ENCODE measurements around the gene LIPC.

Gene LIPC

DNA sequence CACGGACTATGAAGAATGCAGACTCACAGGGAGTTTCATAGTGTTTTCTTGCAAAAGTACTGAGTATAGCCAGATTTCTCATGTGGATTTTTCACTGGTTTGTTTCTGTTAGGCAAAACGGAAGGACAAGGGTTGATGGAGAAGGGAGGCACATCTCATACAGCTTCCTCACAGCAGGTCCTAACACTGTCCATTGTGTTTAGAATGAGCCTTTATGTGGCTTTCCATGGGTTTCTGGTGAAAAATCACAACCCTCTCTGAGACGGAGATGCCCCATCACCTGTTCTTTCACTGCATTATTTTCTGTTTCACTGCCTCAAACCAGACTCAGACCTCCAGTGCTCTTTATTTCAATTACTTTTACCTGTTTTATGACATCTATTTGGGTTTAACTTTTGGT lies 25.0 kb upstream of the LIPC start:
- no peak for DNase-seq (ENCODE audit: low spot score)

DNA sequence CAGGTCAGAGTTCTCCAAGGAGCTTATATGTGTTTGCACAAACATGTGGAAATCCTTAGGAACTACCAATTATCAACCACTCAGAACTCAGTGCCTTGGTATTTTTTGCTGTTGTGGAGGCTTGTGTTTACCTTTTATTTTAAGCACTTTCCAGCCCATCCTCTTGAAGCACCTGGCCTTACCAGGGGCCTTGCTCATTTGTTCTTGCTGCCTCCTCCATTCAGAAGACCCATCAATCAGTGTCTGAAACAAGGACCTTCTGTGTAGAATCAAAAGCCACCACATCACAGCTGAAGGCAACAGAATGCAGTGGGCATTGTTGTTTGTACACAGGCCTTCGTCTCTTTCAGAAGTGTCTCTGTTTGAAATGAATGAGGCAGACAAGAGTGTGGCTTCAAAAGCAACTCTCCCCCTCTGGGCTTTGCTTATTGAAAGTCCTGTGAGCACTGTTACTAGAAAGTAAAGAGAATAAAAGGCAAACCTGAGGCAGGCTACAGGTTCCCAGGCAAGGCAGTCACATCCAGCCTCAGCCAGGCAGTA lies 24.5 kb upstream of the LIPC start:
- no peak for DNase-seq (ENCODE audit: low spot score)

DNA sequence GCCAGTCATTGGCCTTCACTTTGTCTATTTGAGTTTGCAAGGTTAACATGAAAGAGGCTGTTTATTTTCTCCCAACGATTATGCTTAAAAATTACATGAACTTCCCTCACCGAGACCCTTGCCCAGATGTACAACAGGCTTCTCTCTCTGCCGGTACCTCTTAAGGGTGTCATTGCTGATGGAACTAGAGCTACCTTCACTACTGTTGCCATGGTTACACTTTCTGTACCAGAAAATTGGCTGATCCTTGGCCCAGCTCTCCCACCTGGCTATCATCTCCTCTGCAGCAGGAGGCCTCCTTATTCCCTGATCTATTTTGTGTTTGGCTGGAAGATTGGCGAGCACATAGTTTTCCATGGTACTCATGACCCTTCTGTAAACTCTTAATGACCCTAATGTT lies 24.0 kb upstream of the LIPC start:
- no peak for DNase-seq (ENCODE audit: low spot score)

DNA sequence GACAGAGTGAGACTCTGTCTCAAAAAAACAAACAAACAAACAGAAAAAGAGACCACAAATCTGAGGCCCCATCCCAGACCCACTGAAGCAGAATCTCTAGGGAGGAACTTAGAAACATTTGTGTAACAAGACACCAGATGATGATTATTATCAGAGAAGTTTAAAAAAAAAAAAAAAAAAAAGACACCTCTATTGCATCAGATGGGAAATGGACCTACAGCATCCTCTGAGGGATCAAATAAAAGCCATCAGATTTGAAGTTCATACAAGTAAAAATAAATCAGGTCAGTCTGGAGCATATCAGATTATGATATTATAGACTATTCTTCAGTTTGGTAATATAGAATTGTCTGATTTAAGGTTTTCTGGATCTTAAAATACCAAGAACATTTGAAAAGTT lies 21.9 kb upstream of the LIPC start:
- no peak for DNase-seq (ENCODE audit: low spot score)

DNA sequence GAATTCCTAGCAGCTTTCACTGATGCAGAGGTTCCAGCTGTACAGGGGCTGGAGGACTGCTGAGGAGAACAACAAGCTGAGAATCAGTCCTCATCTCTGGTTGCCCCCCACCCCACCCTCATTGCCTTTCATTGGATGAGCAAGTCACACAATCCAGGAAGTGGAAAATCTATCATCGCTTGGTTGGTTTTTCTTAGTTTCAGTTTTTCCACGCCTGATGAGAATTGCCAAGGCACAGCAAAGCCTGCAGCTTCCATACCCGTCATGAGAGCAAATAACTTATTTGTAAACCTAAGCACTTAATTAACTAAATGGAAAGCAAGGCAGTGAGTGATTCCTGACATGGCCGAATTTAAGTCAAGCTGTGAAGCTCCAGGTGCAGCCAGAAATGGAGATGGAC lies 21.4 kb upstream of the LIPC start:
- no peak for DNase-seq (ENCODE audit: low spot score)

DNA sequence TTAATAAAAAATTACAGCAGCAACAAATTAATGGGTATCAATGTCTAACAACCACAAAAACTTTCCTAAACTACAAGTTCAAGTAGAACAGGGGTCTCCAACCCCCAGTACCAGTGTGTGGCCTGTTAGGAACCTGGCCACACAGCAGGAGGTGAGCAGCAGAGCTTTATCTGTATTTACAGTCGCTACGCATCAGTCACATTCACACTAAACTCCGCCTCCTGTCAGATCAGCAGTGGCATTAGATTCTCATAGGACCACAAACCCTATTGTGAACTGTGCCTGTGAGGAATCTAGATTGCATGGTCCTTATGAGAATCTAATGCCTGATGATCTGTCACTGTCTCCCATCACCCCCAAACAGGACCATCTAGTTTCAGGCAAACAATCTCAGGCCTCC lies 18.5 kb upstream of the LIPC start:
- no peak for DNase-seq (ENCODE audit: low spot score)

DNA sequence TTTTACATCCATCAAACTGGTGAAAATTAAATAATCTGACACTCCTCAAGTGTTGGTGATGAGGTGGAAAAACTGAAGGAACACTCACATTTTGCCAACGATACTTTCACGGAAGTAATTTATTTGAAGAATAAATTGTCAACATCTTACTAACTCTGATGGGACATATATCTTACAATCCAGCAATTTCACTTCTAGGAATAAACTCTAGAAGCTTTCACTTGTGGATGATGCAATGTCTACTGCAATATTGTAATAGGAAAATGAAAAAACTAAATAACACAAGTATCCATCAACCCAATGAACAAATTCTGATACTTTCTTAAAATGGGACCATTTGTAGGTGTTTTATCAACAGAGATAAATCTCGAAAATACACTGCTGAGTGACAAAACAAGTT lies 16.2 kb upstream of the LIPC start:
- no peak for DNase-seq (ENCODE audit: low spot score)

DNA sequence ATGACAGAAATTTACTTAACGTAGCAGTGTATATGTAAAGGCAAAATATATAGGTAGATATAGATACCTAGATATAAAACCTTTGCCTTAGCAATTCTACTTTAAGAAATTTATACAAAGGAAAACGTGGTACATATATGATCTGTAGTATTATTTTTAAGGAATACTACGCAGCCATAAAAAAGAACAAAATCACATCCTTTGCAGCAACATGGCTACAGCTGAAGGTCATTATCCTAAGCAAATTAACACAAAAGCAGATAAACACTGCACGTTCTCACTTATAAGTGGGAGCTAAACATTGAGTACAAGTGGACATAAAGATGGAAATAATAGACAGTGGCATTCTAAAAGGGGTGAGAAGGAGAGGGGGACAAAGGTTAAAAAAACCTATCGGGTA lies 14.8 kb upstream of the LIPC start:
- no peak for DNase-seq (ENCODE audit: low spot score)

DNA sequence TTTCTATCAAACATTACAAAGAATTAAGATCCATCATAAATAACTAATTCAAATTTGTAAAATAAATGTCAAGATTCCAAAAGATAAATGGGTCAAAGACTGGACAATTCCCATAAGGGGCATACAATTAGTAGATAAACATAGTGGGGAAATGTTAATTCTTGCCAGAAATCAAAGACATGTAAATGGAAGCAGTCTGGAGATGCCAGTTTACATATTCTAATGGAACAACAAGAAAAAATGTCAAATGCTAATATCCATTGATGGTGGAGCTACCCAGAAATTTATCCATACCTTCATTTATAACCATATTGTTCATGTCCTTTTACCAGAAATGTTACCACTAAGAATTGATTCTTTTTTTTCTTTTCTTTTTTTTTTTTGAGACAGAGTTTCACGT lies 13.7 kb upstream of the LIPC start:
- no peak for DNase-seq (ENCODE audit: low spot score)

DNA sequence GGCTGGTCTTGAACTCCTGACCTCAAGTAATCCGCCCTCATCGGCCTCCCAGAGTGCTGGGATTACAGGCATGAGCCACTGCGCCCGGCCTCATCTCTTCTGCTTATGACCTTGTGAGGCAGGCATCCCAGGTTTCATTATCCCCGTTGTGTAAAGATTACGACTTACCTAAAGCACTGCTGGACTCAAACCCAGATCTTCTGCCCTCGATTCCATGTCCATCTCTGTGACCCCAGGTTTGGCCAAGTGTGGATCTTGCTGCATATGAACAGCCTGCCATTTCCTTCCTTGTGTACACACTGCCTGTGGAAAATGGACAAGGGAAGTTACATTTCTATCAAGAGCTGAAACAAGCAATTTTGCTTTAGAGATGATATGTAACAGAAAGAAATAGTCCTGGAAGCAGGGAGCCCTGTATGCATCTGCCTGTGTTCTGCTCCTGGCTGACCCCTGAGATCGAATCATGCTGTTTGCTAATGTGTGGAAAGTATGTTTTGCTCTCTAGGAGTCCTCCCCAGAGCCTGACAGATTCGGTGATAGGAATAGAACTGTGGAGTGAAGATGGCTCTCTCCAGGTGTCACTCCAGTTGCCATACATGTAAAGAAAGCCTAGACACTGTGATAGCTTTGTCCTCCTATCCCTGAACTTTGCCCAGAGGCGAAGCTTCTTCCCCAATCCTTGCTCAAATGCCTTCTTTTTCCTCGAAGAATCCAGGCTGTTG lies 11.8 kb upstream of the LIPC start:
- DNase-seq (ENCODE audit: low spot score): no peak

DNA sequence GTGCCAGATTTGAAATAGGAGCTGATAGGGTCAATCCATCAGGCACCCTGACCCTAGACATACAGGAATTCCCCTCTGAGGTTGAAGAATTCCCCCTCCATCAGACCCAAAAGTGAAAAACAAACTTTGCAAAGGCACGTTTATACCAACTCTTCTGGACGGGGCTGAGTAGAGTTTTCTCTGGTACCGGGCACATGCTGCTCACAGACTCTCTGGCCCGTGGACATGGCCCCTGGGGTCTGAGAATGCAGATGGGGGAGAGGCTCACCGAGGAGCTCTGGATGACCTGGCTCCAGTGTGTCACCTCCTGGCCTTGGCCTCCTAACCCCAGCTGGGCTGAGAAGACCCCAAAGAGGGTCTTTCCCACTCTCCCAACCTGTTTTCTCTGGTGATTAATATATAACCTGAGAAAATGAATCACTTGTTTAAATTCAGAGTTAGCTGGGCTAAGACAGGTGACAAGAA lies 11.2 kb upstream of the LIPC start:
- no peak for DNase-seq (ENCODE audit: low spot score)

DNA sequence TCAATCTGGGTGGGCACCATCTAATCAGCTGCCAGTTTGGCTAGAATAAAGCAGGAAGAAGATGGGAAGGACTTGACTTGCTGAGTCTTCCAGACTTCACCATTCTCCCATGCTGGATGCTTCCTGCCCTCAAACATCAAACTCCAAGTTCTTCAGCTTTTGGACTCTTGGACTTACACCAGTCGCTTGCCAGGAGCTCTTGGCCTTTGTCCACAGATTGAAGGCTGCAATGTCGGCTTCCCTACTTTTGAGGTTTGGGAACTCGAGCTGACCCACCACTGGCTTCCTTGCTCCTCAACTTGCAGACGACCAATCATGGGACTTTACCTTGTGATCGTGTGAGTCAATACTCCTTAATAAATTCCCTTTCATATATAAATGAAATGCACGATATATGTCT lies 8.6 kb upstream of the LIPC start:
- no peak for DNase-seq (ENCODE audit: low spot score)

DNA sequence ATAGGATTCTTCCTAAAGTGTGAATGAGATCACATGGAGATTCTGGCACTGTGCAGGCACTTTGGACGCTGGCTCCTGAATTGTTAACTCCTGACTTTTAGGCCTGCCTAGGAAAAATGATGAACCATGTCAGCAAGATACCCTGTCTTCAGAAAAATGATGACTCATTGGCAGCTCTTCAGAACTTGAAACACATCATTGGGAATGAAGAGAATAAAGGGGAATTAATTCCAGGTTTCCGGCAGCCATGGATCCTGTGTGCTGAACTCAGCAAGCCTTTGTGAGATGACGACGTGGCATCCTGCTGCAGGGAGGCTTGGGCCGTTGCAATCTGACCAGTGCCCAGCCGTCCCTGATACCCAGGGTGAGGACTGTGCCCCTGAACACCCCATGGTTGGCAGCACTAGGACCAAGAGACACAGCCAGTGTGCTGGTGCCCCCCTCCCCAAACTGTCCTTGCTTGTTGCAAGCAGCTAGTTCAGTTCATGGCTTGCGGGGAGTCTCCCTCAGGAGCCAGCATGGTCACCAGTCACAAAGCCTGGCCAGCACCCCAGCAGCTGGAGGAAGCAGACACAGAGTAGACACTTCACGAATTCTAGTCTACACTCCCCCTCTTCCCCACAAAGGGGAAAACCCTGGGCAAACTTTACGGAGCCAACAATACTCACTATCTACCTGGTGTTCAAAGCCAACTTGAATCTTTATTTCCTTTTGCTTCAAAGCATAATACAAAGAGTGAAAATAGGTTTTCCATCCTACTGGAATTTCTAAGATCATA lies 7.8 kb upstream of the LIPC start:
- DNase-seq (ENCODE audit: low spot score): no peak

DNA sequence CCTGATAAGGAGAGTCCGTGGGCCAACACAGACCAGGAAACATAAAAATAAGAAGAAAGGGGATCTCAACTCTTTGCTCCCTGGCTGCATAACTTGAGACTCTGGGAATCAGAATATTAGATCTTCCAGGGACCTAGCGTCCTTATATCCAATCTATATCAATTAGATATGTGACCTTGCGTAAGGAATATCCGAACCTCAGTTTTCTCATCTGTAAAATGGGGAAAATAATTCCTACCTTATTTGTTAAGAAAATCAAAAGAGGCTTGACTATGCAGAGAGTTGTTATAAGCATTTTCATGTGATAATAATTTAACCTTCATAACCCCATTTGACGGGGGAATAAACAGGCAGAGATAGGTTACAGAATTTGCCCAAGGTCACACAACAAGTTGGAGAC lies 7.1 kb upstream of the LIPC start:
- DNase-seq (ENCODE audit: low spot score): no peak

DNA sequence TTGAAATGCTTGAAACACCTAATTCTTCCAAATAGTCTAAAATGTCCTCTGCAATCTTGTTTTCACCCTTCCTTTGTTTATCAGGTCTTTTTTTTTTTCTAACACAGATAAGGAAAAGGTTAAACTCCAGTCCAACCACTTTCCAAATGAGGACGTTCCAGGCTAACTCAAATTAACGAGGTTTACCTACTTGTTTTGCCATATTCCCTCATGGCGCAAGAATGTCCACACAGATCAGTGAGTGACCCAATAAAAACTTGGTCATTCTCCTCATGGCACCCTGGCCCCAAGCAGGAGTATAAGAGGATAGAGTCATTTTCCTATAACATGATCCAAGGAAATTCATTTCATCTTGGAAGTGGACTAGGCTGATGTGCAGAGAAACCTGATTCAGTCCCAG lies 6.6 kb upstream of the LIPC start:
- no peak for DNase-seq (ENCODE audit: low spot score)

DNA sequence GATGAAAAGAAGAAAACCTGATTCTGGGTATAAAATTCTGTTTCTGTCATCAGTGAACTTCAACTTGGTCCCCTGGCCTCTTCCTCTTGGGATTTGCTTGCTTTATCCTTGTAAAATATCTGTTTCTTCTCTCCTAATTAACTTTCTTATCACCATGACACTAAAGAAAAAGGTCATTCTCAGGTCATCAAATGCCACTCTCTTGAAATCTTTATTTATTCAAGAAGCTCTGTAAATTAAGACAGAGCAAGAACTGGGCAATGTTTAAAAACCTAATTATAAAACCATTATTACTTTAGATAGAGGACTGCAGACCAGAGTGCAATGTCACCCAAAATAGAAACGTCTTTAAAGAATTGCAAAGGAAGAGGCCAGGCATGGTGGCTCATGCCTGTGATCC lies 6.0 kb upstream of the LIPC start:
- no peak for DNase-seq (ENCODE audit: low spot score)

DNA sequence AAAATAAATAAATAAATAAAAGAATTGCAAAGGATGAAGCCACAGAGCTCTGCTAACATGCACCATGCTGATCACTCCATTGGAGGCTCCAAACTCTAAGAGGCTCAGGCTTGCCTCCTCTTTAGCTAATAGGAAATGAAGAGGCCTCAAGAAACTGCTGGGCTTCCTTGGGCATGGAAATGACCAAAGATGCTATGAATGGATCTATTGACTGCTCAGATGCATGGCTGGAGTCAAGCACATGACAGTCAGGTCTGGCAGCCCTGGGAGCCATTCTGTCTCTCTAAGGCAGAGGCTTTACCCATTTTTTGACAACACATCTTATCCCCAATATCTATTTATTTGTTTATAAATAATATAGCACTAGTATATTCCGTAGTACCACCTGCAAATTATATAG lies 5.3 kb upstream of the LIPC start:
- no peak for DNase-seq (ENCODE audit: low spot score)

DNA sequence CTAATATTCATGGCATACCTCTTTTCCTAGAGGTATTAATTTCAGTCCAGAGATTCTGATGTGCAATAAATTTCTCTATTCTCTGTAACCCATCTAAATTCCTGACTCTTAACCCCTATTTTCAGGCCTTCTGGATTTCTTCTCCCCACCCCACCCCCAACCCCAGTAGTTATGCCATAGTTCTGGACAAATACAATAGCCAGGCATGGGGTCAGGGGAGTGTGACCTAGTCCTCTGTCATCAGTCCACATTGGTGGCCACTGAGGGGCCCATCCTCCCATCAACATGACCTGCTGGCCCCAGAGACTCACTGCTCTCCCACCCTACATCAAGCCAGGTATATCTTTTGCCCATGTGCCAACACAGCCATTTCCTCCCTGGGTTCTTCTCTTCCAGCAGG lies 3.8 kb upstream of the LIPC start:
- no peak for DNase-seq (ENCODE audit: low spot score)

DNA sequence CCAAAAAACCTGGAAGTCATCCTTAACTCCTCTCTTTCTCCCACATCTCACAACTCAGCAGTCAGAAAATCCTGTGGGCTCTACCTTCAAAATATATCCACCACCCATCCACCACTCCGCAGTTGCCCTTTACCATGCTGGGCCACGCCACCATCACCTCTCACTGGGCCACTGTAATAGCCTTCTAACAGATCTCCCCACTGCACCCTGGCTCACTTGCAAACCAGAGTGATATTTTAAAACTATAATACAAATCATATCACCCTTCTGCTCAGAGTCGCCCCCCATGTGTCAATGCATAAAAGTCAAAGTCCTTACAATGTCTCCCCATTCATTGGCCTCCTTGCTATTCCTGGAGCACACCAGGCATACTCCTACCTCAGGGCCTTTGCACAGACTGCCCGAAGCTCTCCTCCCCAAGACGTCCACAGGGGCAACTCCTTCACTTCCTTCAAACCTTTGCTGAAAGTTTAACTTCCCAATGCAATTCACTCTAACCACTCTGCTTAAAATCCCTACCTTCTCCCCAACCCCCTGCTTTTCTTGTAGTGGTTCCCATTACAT lies 1.5 kb upstream of the LIPC start:
- DNase-seq (ENCODE audit: low spot score): no peak

DNA sequence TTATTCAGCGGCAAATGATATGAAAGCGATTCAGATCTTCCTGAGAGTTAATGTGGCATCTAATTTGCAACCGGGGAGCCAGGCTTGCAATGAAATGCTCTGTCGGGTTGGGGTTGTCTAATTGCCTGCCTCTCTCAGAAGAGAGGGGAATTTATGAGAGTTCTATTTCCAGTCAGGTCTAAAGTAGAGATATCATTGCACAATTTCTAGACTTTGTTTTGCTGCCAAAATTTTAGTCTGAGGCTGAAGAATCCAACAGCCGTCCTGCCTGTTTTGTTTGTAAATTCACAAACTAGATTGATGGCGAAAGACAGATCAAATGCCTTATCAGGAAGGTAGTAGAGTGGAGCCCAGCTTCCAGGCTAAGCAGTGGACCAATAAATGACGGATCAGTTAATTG lies 610 bp downstream of the LIPC start:
- DNase-seq (ENCODE audit: low spot score): no peak

DNA sequence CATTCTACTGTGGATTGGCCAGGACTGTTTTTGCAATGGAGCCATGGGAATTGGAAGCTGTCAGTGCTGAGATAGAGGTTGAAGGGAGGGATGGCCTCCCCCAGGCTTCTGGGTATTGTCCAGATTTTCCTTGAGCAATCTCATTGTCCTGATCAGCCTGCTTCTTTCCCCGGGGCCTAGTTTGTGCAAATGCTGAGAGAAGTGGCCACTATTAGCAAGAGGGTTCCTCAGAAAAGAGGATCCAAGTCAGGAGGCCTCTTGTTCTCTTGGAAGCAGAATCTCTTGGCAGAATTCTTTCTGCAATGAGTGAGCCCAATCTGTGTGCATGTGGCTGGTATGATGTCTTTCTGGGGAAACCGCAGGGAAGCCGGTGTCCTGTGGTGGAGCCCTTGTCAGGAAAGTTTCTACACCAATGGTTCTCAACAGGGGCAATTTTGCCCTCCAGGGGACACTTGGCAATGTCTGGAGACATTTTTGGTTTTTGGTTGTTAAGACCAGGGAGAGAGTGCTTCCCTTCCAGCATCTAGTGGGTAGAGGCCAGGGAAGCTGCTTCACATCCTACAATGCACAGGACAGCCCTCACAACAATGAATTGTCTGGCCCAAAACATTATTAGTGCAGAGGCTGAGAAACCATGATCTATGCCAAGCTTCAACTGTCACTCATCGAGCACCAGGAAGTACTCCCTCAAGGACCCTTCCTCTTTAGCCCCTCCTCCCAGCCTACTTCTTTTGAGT lies 2.0 kb downstream of the LIPC start:
- DNase-seq (ENCODE audit: low spot score): no peak

DNA sequence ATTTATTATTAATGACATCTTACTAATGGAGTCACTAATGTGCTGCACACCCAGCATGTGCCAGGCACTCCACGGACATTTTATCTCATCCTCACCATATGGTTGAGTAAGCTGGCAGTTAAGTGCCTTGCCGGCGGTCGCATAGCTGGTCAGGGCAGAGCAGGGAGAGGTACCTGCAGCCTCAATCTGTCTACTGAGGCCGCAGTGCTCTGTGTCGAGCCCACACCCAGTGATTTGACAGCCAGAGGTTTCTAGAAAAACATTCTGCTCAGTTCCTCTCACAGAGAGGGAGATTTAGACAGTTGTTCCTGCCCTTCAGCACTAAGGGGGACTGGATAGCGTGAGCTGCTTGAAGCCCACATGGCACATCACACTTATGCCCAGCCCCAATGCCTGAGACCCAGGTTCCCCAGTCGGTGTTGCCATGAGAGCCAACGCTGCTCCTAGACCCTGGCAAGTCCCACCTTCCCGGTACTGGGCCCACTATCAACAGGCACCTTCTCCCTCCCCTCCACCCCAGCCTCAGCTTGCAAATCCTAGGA lies 2.6 kb downstream of the LIPC start:
- no peak for DNase-seq (ENCODE audit: low spot score)
